Glomerular visceral epithelial cell (primary cell): ENCODE results near the gene TSPAN8.
"Not testable (repeated sequence)": the region's sequence is repeated elsewhere in the genome, so short reads cannot be mapped to it uniquely, and the experiment has no call there.

Source experiments
- DNase-seq: peaks from one replicate; pipeline ENCODE4 v3.0.0-alpha.2; 2016; ENCODE audit errors: extremely low spot score

Gene TSPAN8

GRCh38 chr12:71157601-71158233 is at the start of gene TSPAN8:
Gene TSPAN8 (minus strand): TSS chr12:71157999. CDS start chr12:71157678, 321 bp downstream.
- no peak for DNase-seq

- no peak for DNase-seq
Measured at GRCh38 chr12:71201136-71201679, 43.4 kb upstream of the TSPAN8 start.

GRCh38 chr12:71200706-71201105 is 42.9 kb upstream of the TSPAN8 start:
- DNase-seq = no peak

- no peak for DNase-seq
Measured at GRCh38 chr12:71197460-71197859, 39.7 kb upstream of the TSPAN8 start.

- no peak for DNase-seq
Measured at GRCh38 chr12:71195338-71195896, 37.6 kb upstream of the TSPAN8 start.

GRCh38 chr12:71194657-71195056 is 36.9 kb upstream of the TSPAN8 start:
- no peak for DNase-seq

GRCh38 chr12:71193041-71193440 is 35.2 kb upstream of the TSPAN8 start:
- no peak for DNase-seq

- DNase-seq = no peak
Measured at GRCh38 chr12:71191509-71192196, 33.9 kb upstream of the TSPAN8 start.

- no peak for DNase-seq
Measured at GRCh38 chr12:71190822-71191221, 33.0 kb upstream of the TSPAN8 start.

GRCh38 chr12:71187379-71187778 is 29.6 kb upstream of the TSPAN8 start:
- DNase-seq = no peak

- DNase-seq = no peak
Measured at GRCh38 chr12:71186571-71187288, 28.9 kb upstream of the TSPAN8 start.

GRCh38 chr12:71183846-71184245 is 26.0 kb upstream of the TSPAN8 start:
- DNase-seq = no peak

- DNase-seq = peak; percentile 14
Measured at GRCh38 chr12:71183018-71183417, 25.2 kb upstream of the TSPAN8 start.

GRCh38 chr12:71178162-71178561 is 20.4 kb upstream of the TSPAN8 start:
- DNase-seq = no peak

GRCh38 chr12:71174825-71175224 is 17.0 kb upstream of the TSPAN8 start:
- no peak for DNase-seq

- DNase-seq = no peak
Measured at GRCh38 chr12:71174146-71174545, 16.3 kb upstream of the TSPAN8 start.

GRCh38 chr12:71170456-71170855 is 12.7 kb upstream of the TSPAN8 start:
- DNase-seq = no peak

- no peak for DNase-seq
Measured at GRCh38 chr12:71169286-71169685, 11.5 kb upstream of the TSPAN8 start.

GRCh38 chr12:71166862-71167496 is 9.2 kb upstream of the TSPAN8 start:
- DNase-seq = no peak

GRCh38 chr12:71166280-71166679 is 8.5 kb upstream of the TSPAN8 start:
- no peak for DNase-seq

- not testable (repeated sequence) for DNase-seq
Measured at GRCh38 chr12:71165780-71166179, 8.0 kb upstream of the TSPAN8 start.
